ENCODE data around the gene RPRML. TPM values are rescaled to one million over a fixed set of nuclear protein-coding genes. Genes with fewer than 3 reads are reported as not detected.
"Not testable (repeated sequence)": the region's sequence is repeated elsewhere in the genome, so short reads cannot be mapped to it uniquely, and the experiment has no call there.

The RPRML gene
- total RNA-seq, 2 donors from 2014 or later, result not detected

GRCh38 chr17:46995841-46996571 is 17.0 kb upstream of the RPRML start:
- Histone ChIP-seq H3K27me3 (no peaks in the 10 kb centered on the region), H3K9me3 (no peaks in the 10 kb centered on the region), H3K4me1 (no peaks in the 10 kb centered on the region), H3K4me3 (no peak overlapping the region), H3K36me3 (no peaks in the 10 kb centered on the region), H3K27ac (no peak overlapping the region)
- TF ChIP-seq CTCF (IDR thresholded peaks at IDR 0.05), result no peak
- DNase-seq (ENCODE audit: low spot score), result no peak

- DNase-seq (ENCODE audit: low spot score), result no peak
- no peak for TF ChIP-seq CTCF (IDR thresholded peaks at IDR 0.05)
- Histone ChIP-seq H3K4me1 (no peaks in the 10 kb centered on the region), H3K27me3 (no peaks in the 10 kb centered on the region), H3K9me3 (no peaks in the 10 kb centered on the region), H3K4me3 (no peak overlapping the region), H3K27ac (no peak overlapping the region), H3K36me3 (no peaks in the 10 kb centered on the region)
Observed at GRCh38 chr17:46994993-46995392, 15.9 kb upstream of the RPRML start.

- DNase-seq (ENCODE audit: low spot score), result no peak
- no peak for TF ChIP-seq CTCF (IDR thresholded peaks at IDR 0.05)
- no peak overlapping the region for H3K27ac ChIP-seq
- H3K4me1 ChIP-seq, result no peaks in the 10 kb centered on the region
- no peaks in the 10 kb centered on the region for H3K36me3 ChIP-seq
- H3K9me3 ChIP-seq, result no peaks in the 10 kb centered on the region
- H3K4me3 ChIP-seq, result no peak overlapping the region
- H3K27me3 ChIP-seq, result no peaks in the 10 kb centered on the region
Observed at GRCh38 chr17:46991617-46992016, 12.6 kb upstream of the RPRML start.

GRCh38 chr17:46989637-46990431 is 10.8 kb upstream of the RPRML start:
- no peaks in the 10 kb centered on the region for H3K36me3 ChIP-seq
- H3K9me3 ChIP-seq, result no peaks in the 10 kb centered on the region
- no peak for TF ChIP-seq CTCF (IDR thresholded peaks at IDR 0.05)
- no peak overlapping the region for H3K4me3 ChIP-seq
- H3K4me1 ChIP-seq, result no peaks in the 10 kb centered on the region
- no peak overlapping the region for H3K27ac ChIP-seq
- H3K27me3 ChIP-seq, result no peaks in the 10 kb centered on the region
- no peak for DNase-seq (ENCODE audit: low spot score)

- H3K9me3 ChIP-seq; H3K27ac ChIP-seq; H3K27me3 ChIP-seq; H3K4me1 ChIP-seq; H3K36me3 ChIP-seq; H3K4me3 ChIP-seq; DNase-seq (ENCODE audit: low spot score): not testable (repeated sequence)
Observed at GRCh38 chr17:46987927-46988326, 8.9 kb upstream of the RPRML start.

- Histone ChIP-seq H3K9me3 (no peaks in the 10 kb centered on the region), H3K4me3 (no peak overlapping the region), H3K4me1 (peaks cover 0 to 7% of the 10 kb centered on the region in 2 donors), H3K27ac (no peak overlapping the region), H3K27me3 (no peaks in the 10 kb centered on the region), H3K36me3 (no peaks in the 10 kb centered on the region)
- TF ChIP-seq CTCF (IDR thresholded peaks at IDR 0.05), result no peak
- DNase-seq (ENCODE audit: low spot score), result no peak
Observed at GRCh38 chr17:46986366-46986765, 7.3 kb upstream of the RPRML start.

Data from right atrium auricular region (tissue), 2 donors.